HEK293 (cell line): ENCODE results near the gene TXNIP.

Experiments used
- MZF1 ChIP-seq: fragments of 450-650 bp; formaldehyde crosslinking; IDR thresholded peaks from 2 replicates; pipeline ENCODE4 v1.5.1; 2017; ENCODE audit warnings: missing biosample characterization, missing genetic modification characterization, borderline replicate concordance
- PRDM4 ChIP-seq: fragments of 450-650 bp; formaldehyde crosslinking; IDR thresholded peaks from 2 replicates; pipeline ENCODE4 v1.5.1; 2017; ENCODE audit warnings: missing biosample characterization, missing genetic modification characterization
- TRIM28 ChIP-seq: IDR thresholded peaks from 2 replicates; pipeline ENCODE4 v1.6.1; 2011; ENCODE audit warnings: low read length, control low read depth, borderline replicate concordance
- ZBTB1 ChIP-seq: fragments of 450-650 bp; formaldehyde crosslinking; IDR thresholded peaks from 2 replicates; pipeline ENCODE4 v1.5.1; 2016; ENCODE audit warnings: missing biosample characterization, missing genetic modification characterization
- ZBTB26 ChIP-seq: fragments of 450-650 bp; formaldehyde crosslinking; optimal IDR thresholded peaks from 2 replicates; pipeline ENCODE3; 2016; ENCODE audit warnings: missing biosample characterization, mild to moderate bottlenecking, missing genetic modification characterization
- ZBTB48 ChIP-seq: fragments of 450-650 bp; formaldehyde crosslinking; IDR thresholded peaks from 2 replicates; pipeline ENCODE4 v1.5.1; 2016; ENCODE audit warnings: missing biosample characterization, missing genetic modification characterization
- ZBTB8A ChIP-seq: fragments of 450-650 bp; formaldehyde crosslinking; IDR thresholded peaks from 2 replicates; pipeline ENCODE4 v1.5.1; 2016; ENCODE audit warnings: missing biosample characterization, missing genetic modification characterization
- ZEB2 ChIP-seq: fragments of 450-650 bp; formaldehyde crosslinking; IDR thresholded peaks from 2 replicates; pipeline ENCODE4 v1.5.1; 2016; ENCODE audit warnings: missing biosample characterization, missing genetic modification characterization
- ZNF138 ChIP-seq: fragments of 450-650 bp; formaldehyde crosslinking; IDR thresholded peaks from 2 replicates; pipeline ENCODE4 v1.5.1; 2016; ENCODE audit warnings: missing biosample characterization, missing genetic modification characterization, borderline replicate concordance
- ZNF157 ChIP-seq: fragments of 450-650 bp; formaldehyde crosslinking; IDR thresholded peaks from 2 replicates; pipeline ENCODE4 v1.5.1; 2016; ENCODE audit warnings: missing biosample characterization, missing genetic modification characterization
- ZNF16 ChIP-seq: fragments of 450-650 bp; formaldehyde crosslinking; IDR thresholded peaks from 2 replicates; pipeline ENCODE4 v1.5.1; 2016; ENCODE audit warnings: low read depth, missing biosample characterization, missing genetic modification characterization
- ZNF214 ChIP-seq: fragments of 450-650 bp; formaldehyde crosslinking; IDR thresholded peaks from 2 replicates; pipeline ENCODE4 v1.5.1; 2017; ENCODE audit warnings: missing biosample characterization, mild to moderate bottlenecking, missing genetic modification characterization, borderline replicate concordance
- ZNF24 ChIP-seq: fragments of 450-650 bp; formaldehyde crosslinking; IDR thresholded peaks from 2 replicates; pipeline ENCODE4 v1.5.1; 2016; ENCODE audit warnings: missing biosample characterization, missing genetic modification characterization
- ZNF324 ChIP-seq: fragments of 450-650 bp; formaldehyde crosslinking; IDR thresholded peaks from 2 replicates; pipeline ENCODE4 v1.5.1; 2016; ENCODE audit warnings: missing biosample characterization, missing genetic modification characterization
- ZNF350 ChIP-seq: fragments of 450-650 bp; formaldehyde crosslinking; IDR thresholded peaks from 2 replicates; pipeline ENCODE4 v1.5.0; 2017; ENCODE audit warnings: missing biosample characterization, mild to moderate bottlenecking, missing genetic modification characterization
- ZNF394 ChIP-seq: fragments of 450-650 bp; formaldehyde crosslinking; IDR thresholded peaks from 2 replicates; pipeline ENCODE4 v1.5.1; 2016; ENCODE audit warnings: missing biosample characterization, missing genetic modification characterization, mild to moderate bottlenecking, moderate library complexity, borderline replicate concordance
- ZNF510 ChIP-seq: fragments of 450-650 bp; formaldehyde crosslinking; IDR thresholded peaks from 2 replicates; pipeline ENCODE4 v1.5.1; 2018; ENCODE audit warnings: mild to moderate bottlenecking, missing genetic modification characterization, missing biosample characterization; ENCODE audit not compliant: insufficient replicate concordance
- ZNF558 ChIP-seq: fragments of 450-650 bp; formaldehyde crosslinking; IDR thresholded peaks from 2 replicates; pipeline ENCODE4 v1.5.1; 2016; ENCODE audit warnings: missing biosample characterization, missing genetic modification characterization
- ZNF580 ChIP-seq: fragments of 450-650 bp; formaldehyde crosslinking; IDR thresholded peaks from 2 replicates; pipeline ENCODE4 v1.5.1; 2016; ENCODE audit warnings: missing biosample characterization, missing genetic modification characterization
- ZNF596 ChIP-seq: fragments of 450-650 bp; IDR thresholded peaks from 2 replicates; pipeline ENCODE4 v1.5.0; 2018; ENCODE audit warnings: missing biosample characterization, mild to moderate bottlenecking, missing genetic modification characterization, moderate library complexity
- ZNF623 ChIP-seq: fragments of 450-650 bp; formaldehyde crosslinking; IDR thresholded peaks from 2 replicates; pipeline ENCODE4 v1.5.1; 2016; ENCODE audit warnings: missing biosample characterization, missing genetic modification characterization
- ZNF843 ChIP-seq: fragments of 450-650 bp; formaldehyde crosslinking; IDR thresholded peaks from 2 replicates; pipeline ENCODE4 v1.5.1; 2016; ENCODE audit warnings: missing biosample characterization, missing genetic modification characterization
- ZSCAN23 ChIP-seq: fragments of 450-650 bp; formaldehyde crosslinking; IDR thresholded peaks from 2 replicates; pipeline ENCODE4 v1.5.1; 2016; ENCODE audit warnings: missing biosample characterization, missing genetic modification characterization
- ZSCAN30 ChIP-seq: fragments of 450-650 bp; IDR thresholded peaks from 2 replicates; pipeline ENCODE4 v1.5.1; 2018; ENCODE audit warnings: missing biosample characterization, mild to moderate bottlenecking, missing genetic modification characterization, moderate library complexity
- ZSCAN4 ChIP-seq: fragments of 450-650 bp; formaldehyde crosslinking; IDR thresholded peaks from 2 replicates; pipeline ENCODE4 v1.5.1; 2017; ENCODE audit warnings: missing biosample characterization, missing genetic modification characterization
- ZXDB ChIP-seq: fragments of 450-650 bp; formaldehyde crosslinking; IDR thresholded peaks from 2 replicates; pipeline ENCODE4 v1.5.1; 2016; ENCODE audit warnings: missing biosample characterization, missing genetic modification characterization
- TF ChIP-seq, protein P1 (sequence below): fragments of 450-650 bp; formaldehyde crosslinking; IDR thresholded peaks from 2 replicates; pipeline ENCODE4 v1.5.1; 2016; ENCODE audit warnings: missing biosample characterization, missing genetic modification characterization, low read depth
- TF ChIP-seq, protein P2 (sequence below): fragments of 450-650 bp; formaldehyde crosslinking; IDR thresholded peaks from 2 replicates; pipeline ENCODE4 v1.5.1; 2016; ENCODE audit warnings: missing biosample characterization, missing genetic modification characterization
- TF ChIP-seq, protein P3 (sequence below): fragments of 450-650 bp; formaldehyde crosslinking; IDR thresholded peaks from 2 replicates; pipeline ENCODE4 v1.5.1; 2017; ENCODE audit warnings: missing biosample characterization, missing genetic modification characterization
- TF ChIP-seq, protein P4 (sequence below): fragments of 450-650 bp; formaldehyde crosslinking; IDR thresholded peaks from 2 replicates; pipeline ENCODE4 v1.5.1; 2017; ENCODE audit warnings: missing biosample characterization, missing genetic modification characterization

TXNIP gene

GRCh38 chr1:145996433-145997015 is at the start of gene TXNIP (continued):
- TF ChIP-seq, protein P1, sequence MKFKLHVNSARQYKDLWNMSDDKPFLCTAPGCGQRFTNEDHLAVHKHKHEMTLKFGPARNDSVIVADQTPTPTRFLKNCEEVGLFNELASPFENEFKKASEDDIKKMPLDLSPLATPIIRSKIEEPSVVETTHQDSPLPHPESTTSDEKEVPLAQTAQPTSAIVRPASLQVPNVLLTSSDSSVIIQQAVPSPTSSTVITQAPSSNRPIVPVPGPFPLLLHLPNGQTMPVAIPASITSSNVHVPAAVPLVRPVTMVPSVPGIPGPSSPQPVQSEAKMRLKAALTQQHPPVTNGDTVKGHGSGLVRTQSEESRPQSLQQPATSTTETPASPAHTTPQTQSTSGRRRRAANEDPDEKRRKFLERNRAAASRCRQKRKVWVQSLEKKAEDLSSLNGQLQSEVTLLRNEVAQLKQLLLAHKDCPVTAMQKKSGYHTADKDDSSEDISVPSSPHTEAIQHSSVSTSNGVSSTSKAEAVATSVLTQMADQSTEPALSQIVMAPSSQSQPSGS (tag by site-specific recombination) = no peak
- TF ChIP-seq ZNF324 = peak; percentile 74
- no peak for TF ChIP-seq ZNF510 (tag by site-specific recombination)
- no peak for TF ChIP-seq ZNF623
- no peak; the same call in 1 of the 2 replicates for TF ChIP-seq ZNF558 (tag by site-specific recombination)
- TF ChIP-seq ZNF157 (tag by site-specific recombination) = no peak
- TF ChIP-seq ZSCAN4 = no peak
- peak; percentile 66; the same call in 1 of the 2 replicates for TF ChIP-seq ZSCAN30 (tag by site-specific recombination)
- no peak for TF ChIP-seq ZNF214 (tag by site-specific recombination)
- no peak for TF ChIP-seq ZSCAN23 (tag by site-specific recombination)
- TF ChIP-seq ZBTB48 = no peak
- no peak for TF ChIP-seq ZNF350 (tag by site-specific recombination)
- no peak for TF ChIP-seq ZNF138 (tag by site-specific recombination)
- peak; percentile 95 for TF ChIP-seq ZXDB (tag by site-specific recombination)
- TF ChIP-seq ZNF843 = peak; percentile 71
- TF ChIP-seq TRIM28 = no peak
- peak; percentile 60 for TF ChIP-seq ZBTB26 (tag by site-specific recombination)
- TF ChIP-seq ZBTB1 = no peak
- peak; percentile 52; the same call in 1 of the 2 replicates for TF ChIP-seq ZNF580 (tag by site-specific recombination)
- TF ChIP-seq, protein P2, sequence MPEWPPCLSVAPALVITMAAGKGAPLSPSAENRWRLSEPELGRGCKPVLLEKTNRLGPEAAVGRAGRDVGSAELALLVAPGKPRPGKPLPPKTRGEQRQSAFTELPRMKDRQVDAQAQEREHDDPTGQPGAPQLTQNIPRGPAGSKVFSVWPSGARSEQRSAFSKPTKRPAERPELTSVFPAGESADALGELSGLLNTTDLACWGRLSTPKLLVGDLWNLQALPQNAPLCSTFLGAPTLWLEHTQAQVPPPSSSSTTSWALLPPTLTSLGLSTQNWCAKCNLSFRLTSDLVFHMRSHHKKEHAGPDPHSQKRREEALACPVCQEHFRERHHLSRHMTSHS (tag by site-specific recombination) = no peak
- TF ChIP-seq ZNF596 = no peak
- TF ChIP-seq ZNF16 (tag by site-specific recombination) = no peak
- no peak for TF ChIP-seq ZNF24 (tag by site-specific recombination)
- TF ChIP-seq, protein P3, sequence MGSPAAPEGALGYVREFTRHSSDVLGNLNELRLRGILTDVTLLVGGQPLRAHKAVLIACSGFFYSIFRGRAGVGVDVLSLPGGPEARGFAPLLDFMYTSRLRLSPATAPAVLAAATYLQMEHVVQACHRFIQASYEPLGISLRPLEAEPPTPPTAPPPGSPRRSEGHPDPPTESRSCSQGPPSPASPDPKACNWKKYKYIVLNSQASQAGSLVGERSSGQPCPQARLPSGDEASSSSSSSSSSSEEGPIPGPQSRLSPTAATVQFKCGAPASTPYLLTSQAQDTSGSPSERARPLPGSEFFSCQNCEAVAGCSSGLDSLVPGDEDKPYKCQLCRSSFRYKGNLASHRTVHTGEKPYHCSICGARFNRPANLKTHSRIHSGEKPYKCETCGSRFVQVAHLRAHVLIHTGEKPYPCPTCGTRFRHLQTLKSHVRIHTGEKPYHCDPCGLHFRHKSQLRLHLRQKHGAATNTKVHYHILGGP (tag by site-specific recombination) = no peak
- TF ChIP-seq ZEB2 = peak; percentile 84
- 0 out of 2 replicates have a peak, but pooled peaks have one; percentile 17 for TF ChIP-seq ZBTB8A
- TF ChIP-seq, protein P4, sequence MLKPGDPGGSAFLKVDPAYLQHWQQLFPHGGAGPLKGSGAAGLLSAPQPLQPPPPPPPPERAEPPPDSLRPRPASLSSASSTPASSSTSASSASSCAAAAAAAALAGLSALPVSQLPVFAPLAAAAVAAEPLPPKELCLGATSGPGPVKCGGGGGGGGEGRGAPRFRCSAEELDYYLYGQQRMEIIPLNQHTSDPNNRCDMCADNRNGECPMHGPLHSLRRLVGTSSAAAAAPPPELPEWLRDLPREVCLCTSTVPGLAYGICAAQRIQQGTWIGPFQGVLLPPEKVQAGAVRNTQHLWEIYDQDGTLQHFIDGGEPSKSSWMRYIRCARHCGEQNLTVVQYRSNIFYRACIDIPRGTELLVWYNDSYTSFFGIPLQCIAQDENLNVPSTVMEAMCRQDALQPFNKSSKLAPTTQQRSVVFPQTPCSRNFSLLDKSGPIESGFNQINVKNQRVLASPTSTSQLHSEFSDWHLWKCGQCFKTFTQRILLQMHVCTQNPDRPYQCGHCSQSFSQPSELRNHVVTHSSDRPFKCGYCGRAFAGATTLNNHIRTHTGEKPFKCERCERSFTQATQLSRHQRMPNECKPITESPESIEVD (tag by site-specific recombination) = no peak
- no peak for TF ChIP-seq MZF1
- TF ChIP-seq ZNF394 (tag by site-specific recombination) = 0 out of 2 replicates have a peak, but pooled peaks have one; percentile 11
- no peak; the same call in 1 of the 2 replicates for TF ChIP-seq PRDM4 (tag by site-specific recombination)
